ENCODE data around the gene CADM3.

CADM3 gene

DNA sequence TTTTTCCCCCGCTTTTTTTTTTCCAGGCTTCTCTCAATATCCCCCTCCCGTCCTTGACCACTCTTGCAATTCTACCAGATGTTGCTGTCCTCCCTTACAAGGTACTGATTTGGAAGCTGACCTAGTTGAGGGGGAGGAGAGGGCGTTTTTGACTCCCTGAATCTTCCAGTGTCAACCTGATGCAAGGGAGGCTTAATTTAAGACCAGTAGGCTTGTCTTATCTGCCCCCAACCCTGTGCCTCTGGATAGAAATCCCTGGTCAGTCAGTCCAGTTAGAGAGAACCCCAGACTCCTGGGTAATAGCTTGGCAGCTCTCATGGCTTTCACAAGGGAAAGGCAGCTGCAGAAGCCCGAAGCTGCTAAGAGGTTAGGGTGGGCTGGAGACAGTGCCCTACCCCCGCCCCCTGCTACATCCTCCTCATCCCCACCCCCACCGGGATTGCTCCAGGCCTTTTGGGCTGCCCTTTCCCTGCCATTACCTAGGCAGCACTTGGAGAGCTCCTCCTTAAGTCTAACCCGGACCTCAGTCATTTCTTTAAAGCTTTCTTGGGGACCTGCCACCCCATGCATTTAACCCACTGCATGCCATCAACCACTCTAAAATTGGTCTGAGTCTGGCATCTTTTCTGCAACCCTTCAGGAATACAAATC, 36.9 kb downstream of the CADM3 start:
- H3K79me2 ChIP-seq (ENCODE audit: control insufficient read depth, low read length), result no peaks in the 10 kb centered on the region
- no peaks in the 10 kb centered on the region for H4K20me1 ChIP-seq (ENCODE audit: control insufficient read depth, insufficient read depth, low read depth, low read length)
- TF ChIP-seq, protein P1, sequence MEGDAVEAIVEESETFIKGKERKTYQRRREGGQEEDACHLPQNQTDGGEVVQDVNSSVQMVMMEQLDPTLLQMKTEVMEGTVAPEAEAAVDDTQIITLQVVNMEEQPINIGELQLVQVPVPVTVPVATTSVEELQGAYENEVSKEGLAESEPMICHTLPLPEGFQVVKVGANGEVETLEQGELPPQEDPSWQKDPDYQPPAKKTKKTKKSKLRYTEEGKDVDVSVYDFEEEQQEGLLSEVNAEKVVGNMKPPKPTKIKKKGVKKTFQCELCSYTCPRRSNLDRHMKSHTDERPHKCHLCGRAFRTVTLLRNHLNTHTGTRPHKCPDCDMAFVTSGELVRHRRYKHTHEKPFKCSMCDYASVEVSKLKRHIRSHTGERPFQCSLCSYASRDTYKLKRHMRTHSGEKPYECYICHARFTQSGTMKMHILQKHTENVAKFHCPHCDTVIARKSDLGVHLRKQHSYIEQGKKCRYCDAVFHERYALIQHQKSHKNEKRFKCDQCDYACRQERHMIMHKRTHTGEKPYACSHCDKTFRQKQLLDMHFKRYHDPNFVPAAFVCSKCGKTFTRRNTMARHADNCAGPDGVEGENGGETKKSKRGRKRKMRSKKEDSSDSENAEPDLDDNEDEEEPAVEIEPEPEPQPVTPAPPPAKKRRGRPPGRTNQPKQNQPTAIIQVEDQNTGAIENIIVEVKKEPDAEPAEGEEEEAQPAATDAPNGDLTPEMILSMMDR (IDR thresholded peaks at IDR 0.05; ENCODE audit: low read depth, low read length, poor library complexity, severe bottlenecking), result no peak
- no peak for TF ChIP-seq EZH2phosphoT487 (IDR thresholded peaks at IDR 0.05; ENCODE audit: borderline replicate concordance, low read length)
- H3K36me3 ChIP-seq (ENCODE audit: control insufficient read depth, low read length), result no peaks in the 10 kb centered on the region
- no peaks in the 10 kb centered on the region for H3K4me1 ChIP-seq (ENCODE audit: control insufficient read depth, low read length)
- H3K4me3 ChIP-seq (ENCODE audit: low read length), result no peak overlapping the region
- H3K27ac ChIP-seq (ENCODE audit: low read depth, low read length), result no peak overlapping the region
- no peaks in the 10 kb centered on the region for H3F3A ChIP-seq (ENCODE audit: control insufficient read depth, insufficient read depth)
- no peak overlapping the region for H3K4me2 ChIP-seq (ENCODE audit: low read length)
- no peaks in the 10 kb centered on the region for H3K9me3 ChIP-seq (ENCODE audit: control insufficient read depth, insufficient read depth, low read length)
- no peaks in the 10 kb centered on the region for H3K9me2 ChIP-seq (replicated peaks; ENCODE audit: control insufficient read depth, low read length)
- H3K27me3 ChIP-seq (ENCODE audit: control insufficient read depth, low read length), result peaks cover 7% of the 10 kb centered on the region; the same call in 1 of the 2 replicates

DNA sequence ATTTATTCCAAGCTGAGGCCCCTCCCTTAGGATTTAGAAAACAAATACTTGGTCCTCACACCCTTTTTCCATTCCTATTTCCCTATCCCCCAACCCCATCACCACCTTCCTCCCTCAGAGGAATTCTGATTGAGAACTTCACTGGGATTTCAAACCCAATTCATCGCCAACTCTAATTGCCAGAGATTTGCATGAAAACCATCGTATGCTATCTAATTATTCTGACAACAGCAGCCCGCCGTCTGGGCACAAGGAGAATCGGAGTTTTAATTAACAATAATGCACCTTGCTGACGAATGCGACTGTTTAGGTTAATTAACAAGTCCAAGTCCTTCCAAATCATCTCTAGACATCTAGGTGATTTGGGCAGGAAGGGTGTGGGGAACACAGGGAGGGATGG, 37.6 kb downstream of the CADM3 start:
- peaks cover 9% of the 10 kb centered on the region; the same call in 1 of the 2 replicates for H3K27me3 ChIP-seq (ENCODE audit: control insufficient read depth, low read length)
- H3K36me3 ChIP-seq (ENCODE audit: control insufficient read depth, low read length), result no peaks in the 10 kb centered on the region
- H3K79me2 ChIP-seq (ENCODE audit: control insufficient read depth, low read length), result no peaks in the 10 kb centered on the region
- no peak for TF ChIP-seq EZH2phosphoT487 (IDR thresholded peaks at IDR 0.05; ENCODE audit: borderline replicate concordance, low read length)
- TF ChIP-seq, protein P1 (IDR thresholded peaks at IDR 0.05; ENCODE audit: low read depth, low read length, poor library complexity, severe bottlenecking), result no peak
- H3K4me2 ChIP-seq (ENCODE audit: low read length), result no peak overlapping the region
- no peak overlapping the region for H3K27ac ChIP-seq (ENCODE audit: low read depth, low read length)
- H3K4me3 ChIP-seq (ENCODE audit: low read length), result no peak overlapping the region
- no peaks in the 10 kb centered on the region for H3F3A ChIP-seq (ENCODE audit: control insufficient read depth, insufficient read depth)
- H3K9me2 ChIP-seq (replicated peaks; ENCODE audit: control insufficient read depth, low read length), result no peaks in the 10 kb centered on the region
- no peaks in the 10 kb centered on the region for H4K20me1 ChIP-seq (ENCODE audit: control insufficient read depth, insufficient read depth, low read depth, low read length)
- H3K9me3 ChIP-seq (ENCODE audit: control insufficient read depth, insufficient read depth, low read length), result no peaks in the 10 kb centered on the region
- no peaks in the 10 kb centered on the region for H3K4me1 ChIP-seq (ENCODE audit: control insufficient read depth, low read length)

DNA sequence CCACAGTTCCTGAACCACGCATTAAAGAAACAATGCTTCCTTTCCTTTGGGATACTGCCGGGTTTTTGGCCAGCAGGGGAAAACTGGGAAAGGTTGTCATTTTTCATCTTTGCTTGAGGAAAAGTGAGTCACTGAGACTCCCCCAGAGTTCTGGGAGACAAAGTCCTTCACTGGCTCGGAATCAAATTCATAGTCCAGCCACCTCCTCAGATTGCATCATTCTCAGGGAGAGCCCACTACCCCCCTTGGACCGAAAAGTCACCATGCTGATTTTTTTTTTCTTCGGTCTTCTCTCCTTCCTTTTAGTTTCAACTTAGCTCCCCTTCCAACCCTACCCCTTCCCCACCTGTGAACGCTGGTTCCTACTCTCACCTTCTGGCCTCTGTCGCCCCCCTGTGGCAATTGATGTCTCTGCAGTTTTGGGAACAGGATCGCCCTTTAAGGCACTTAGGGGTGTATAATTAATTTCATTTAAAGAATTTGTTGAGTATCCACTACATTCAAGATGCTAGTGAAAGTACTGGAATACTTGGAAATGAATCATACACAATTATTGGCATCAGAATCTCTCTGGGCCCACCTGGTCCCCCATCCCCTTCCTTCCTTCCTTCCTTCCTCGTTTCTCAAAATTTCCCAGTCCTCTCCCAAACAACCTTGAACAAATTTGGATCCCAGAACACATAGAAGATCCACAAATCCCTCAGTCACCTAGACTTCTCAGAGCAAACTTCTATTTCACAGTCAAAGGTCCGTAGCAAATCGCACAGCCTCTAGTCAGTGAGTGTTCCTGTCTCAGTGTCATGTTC, 40.1 kb downstream of the CADM3 start:
- no peaks in the 10 kb centered on the region for H3F3A ChIP-seq (ENCODE audit: control insufficient read depth, insufficient read depth)
- H3K9me3 ChIP-seq (ENCODE audit: control insufficient read depth, insufficient read depth, low read length), result no peaks in the 10 kb centered on the region
- H3K4me2 ChIP-seq (ENCODE audit: low read length), result no peak overlapping the region
- TF ChIP-seq, protein P1 (IDR thresholded peaks at IDR 0.05; ENCODE audit: low read depth, low read length, poor library complexity, severe bottlenecking), result peak; percentile 96
- no peak for TF ChIP-seq EZH2phosphoT487 (IDR thresholded peaks at IDR 0.05; ENCODE audit: borderline replicate concordance, low read length)
- no peaks in the 10 kb centered on the region for H3K4me1 ChIP-seq (ENCODE audit: control insufficient read depth, low read length)
- no peak overlapping the region for H3K4me3 ChIP-seq (ENCODE audit: low read length)
- H3K79me2 ChIP-seq (ENCODE audit: control insufficient read depth, low read length), result no peaks in the 10 kb centered on the region
- no peaks in the 10 kb centered on the region for H3K9me2 ChIP-seq (replicated peaks; ENCODE audit: control insufficient read depth, low read length)
- no peak overlapping the region for H3K27ac ChIP-seq (ENCODE audit: low read depth, low read length)
- peaks cover 5% of the 10 kb centered on the region; the same call in 1 of the 2 replicates for H3K27me3 ChIP-seq (ENCODE audit: control insufficient read depth, low read length)
- H3K36me3 ChIP-seq (ENCODE audit: control insufficient read depth, low read length), result no peaks in the 10 kb centered on the region
- H4K20me1 ChIP-seq (ENCODE audit: control insufficient read depth, insufficient read depth, low read depth, low read length), result no peaks in the 10 kb centered on the region

All from DOHH2 (cell line).